ENCODE measurements around the gene MYOCD.

The MYOCD gene

GRCh38 chr17:12814718-12815117, 149.0 kb downstream of the MYOCD start:
- Histone ChIP-seq H3K9me3 (ENCODE audit: insufficient read depth, low read depth, low read length) (no peaks in the 10 kb centered on the region), H3K27me3 (ENCODE audit: insufficient read depth, low read length) (no peaks in the 10 kb centered on the region), H3K27ac (ENCODE audit: low read length) (no peak overlapping the region), H3K4me3 (ENCODE audit: low read length) (no peak overlapping the region), H3K36me3 (ENCODE audit: insufficient read depth, low read depth, low read length) (no peaks in the 10 kb centered on the region), H3K9ac (ENCODE audit: low read depth, low read length) (no peak overlapping the region), H3K4me1 (ENCODE audit: insufficient read depth, low read length) (peaks cover 3% of the 10 kb centered on the region; the same call in 1 of the 2 replicates)

- H3K4me1 ChIP-seq (ENCODE audit: insufficient read depth, low read length): no peaks in the 10 kb centered on the region
- no peaks in the 10 kb centered on the region for H3K36me3 ChIP-seq (ENCODE audit: insufficient read depth, low read depth, low read length)
- H3K9ac ChIP-seq (ENCODE audit: low read depth, low read length): no peak overlapping the region
- no peak overlapping the region for H3K4me3 ChIP-seq (ENCODE audit: low read length)
- no peaks in the 10 kb centered on the region for H3K9me3 ChIP-seq (ENCODE audit: insufficient read depth, low read depth, low read length)
- no peaks in the 10 kb centered on the region for H3K27me3 ChIP-seq (ENCODE audit: insufficient read depth, low read length)
- no peak overlapping the region for H3K27ac ChIP-seq (ENCODE audit: low read length)
These were observed 150.0 kb downstream of the MYOCD start for GRCh38 chr17:12815642-12816141.
